PC-3 (cell line): ENCODE measurements around the gene ARHGAP31.

ENCODE experiments used
- EZH2 ChIP-seq: fragments of 300-600 bp; sonication (generic); IDR thresholded peaks from one replicate; pipeline ENCODE4 v1.6.1; 2017; ENCODE audit warnings: antibody characterized with exemption, mild to moderate bottlenecking, low read length; ENCODE audit not compliant: unreplicated experiment
- EZH2phosphoT487 ChIP-seq: fragments of 300-600 bp; sonication (generic); IDR thresholded peaks from 2 replicates; pipeline ENCODE4 v1.6.1; 2018; ENCODE audit warnings: mild to moderate bottlenecking, antibody characterized with exemption, low read length, borderline replicate concordance
- TF ChIP-seq, protein P1 (sequence below): fragments of 300-600 bp; sonication (generic); conservative IDR thresholded peaks from 2 replicates; pipeline ENCODE4 v1.5.1; 2017; ENCODE audit warnings: antibody characterized with exemption, low read depth, mild to moderate bottlenecking, low read length

DNA sequence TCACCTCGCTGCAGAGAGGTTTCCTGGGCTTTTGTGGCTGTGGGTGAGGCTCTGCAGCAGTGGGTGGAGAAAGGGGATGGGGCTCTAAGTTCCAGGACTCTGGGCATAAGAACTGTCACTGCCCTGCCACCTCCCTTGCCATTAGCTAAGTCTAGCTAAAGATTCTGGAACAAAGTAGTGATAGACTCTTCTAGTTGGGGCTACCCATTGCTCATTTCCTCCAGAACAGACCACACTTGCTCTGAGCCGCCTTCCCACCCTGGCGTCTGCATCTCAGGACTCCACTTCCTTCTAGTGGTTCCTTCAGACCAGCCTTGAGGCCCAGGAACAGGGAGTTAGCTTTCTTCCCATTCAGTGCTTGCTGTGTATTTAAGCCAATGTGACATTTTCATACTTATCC, 7.5 kb downstream of the ARHGAP31 start:
- TF ChIP-seq, protein P1, sequence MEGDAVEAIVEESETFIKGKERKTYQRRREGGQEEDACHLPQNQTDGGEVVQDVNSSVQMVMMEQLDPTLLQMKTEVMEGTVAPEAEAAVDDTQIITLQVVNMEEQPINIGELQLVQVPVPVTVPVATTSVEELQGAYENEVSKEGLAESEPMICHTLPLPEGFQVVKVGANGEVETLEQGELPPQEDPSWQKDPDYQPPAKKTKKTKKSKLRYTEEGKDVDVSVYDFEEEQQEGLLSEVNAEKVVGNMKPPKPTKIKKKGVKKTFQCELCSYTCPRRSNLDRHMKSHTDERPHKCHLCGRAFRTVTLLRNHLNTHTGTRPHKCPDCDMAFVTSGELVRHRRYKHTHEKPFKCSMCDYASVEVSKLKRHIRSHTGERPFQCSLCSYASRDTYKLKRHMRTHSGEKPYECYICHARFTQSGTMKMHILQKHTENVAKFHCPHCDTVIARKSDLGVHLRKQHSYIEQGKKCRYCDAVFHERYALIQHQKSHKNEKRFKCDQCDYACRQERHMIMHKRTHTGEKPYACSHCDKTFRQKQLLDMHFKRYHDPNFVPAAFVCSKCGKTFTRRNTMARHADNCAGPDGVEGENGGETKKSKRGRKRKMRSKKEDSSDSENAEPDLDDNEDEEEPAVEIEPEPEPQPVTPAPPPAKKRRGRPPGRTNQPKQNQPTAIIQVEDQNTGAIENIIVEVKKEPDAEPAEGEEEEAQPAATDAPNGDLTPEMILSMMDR = no peak
- TF ChIP-seq EZH2phosphoT487 (no peak), EZH2 (no peak)
